Putamen (tissue), 1 donor: ENCODE measurements around the gene RIN3.

ENCODE experiments used
- DNase-seq: peaks from one replicate; pipeline ENCODE4 v3.0.0-alpha.2; 2016; ENCODE audit warnings: low spot score

The RIN3 gene

DNA sequence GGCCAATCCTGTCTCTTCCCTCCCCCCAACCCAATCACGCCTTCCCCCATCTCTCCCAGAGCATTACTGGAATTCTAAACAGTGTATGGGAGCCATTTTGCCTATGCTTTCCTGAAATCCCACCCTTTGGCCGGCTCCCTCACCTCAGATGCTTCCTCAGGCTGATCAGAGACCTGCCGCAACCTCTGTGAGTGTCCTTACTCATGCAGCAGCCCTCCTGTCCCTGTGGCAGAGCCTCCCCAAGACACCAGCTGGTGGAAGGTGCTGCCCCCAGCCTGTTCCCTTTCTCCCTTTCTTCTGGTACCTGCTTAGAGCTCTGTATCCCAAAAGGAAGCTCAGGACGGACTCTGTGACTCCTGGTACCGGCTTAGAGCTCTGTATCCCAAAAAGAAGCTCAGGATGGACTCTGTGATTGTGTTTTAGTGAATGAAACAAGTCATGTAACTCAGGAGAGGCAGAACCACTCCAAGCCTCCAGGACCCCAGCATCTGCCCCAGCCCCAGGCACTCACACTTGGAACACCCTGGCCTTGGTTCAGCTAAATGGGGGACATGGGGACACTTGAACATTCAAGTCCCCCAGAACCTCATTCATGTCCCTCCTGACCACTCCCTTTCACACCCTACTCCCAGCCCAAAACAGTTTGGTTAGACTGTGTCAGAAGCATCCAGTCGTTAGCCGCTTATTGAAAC, 29.3 kb upstream of the RIN3 start:
- DNase-seq = no peak

GRCh38 chr14:92486881-92487280, 26.7 kb upstream of the RIN3 start:
- no peak for DNase-seq

DNA sequence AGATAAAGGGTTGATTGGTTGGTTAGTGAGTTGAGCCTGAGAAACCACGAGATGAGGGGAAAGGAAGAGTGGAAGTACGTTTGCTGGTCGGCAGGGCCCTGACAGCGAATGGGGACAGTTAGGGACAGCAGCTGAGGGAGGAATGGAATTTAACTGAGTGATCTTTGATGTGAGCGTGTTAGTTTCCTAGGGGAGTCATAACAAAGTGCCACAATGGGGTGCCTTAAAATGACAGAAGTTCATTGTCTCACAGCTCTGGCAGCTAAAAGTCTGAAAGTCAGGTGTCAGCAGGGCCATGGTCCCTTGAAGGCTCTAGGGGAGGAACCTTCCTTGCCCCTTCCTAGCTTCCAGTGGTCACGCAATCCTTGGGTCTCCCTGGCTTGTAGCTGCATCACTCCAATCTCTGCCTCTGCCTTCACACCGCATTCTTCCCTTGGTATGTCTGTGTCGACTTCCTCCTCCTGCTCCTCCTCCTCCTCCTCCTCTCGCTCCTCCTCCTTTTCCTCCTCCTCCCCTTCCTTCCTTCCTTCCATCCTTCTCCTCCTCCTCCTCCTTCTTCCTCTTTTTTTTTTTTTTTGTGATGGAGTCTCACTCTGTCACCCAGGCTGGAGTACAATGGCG, 26.0 kb upstream of the RIN3 start:
- no peak for DNase-seq

DNA sequence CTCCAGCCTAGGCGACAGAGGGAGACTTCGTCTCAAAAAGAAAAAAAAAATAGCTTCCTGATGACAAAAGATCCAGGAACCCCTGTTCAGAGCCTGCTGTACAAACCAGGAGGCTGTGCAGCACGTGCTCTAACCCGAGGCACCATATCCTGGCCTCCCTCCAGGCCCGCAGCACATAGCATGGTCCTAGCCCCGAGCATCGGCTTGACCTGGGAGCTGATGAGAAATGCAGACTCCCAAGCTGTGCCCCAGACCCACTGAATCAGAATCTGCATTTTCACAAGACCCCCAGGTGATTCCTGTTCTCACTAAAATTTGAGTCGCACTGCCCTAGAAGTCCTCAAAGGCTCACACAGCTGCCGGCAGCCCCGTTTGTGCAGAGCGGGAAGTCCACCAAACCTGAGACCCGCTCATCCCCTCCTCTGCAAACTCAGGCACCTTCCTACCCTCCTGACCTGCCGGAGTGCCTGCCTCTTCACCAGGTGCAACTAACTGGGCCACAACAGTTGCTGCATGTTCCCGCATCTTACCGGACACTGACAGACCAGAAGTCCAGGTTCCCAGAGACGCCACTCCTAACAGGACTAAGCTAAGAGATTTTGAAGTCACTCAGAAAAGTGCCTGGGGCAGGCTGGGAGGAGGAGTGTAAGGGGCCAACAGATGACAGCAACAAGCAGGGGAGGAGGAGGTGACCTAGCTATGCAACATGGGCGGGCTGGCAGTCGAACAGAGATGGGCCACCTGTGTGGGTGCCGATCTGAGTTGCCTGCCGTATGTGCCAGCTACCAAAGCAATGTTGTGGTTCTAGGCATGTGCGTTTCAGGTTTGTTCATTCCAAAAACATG, 24.0 kb upstream of the RIN3 start:
- no peak for DNase-seq

- DNase-seq = peak; percentile 20
Measured at GRCh38 chr14:92490239-92490959, 23.2 kb upstream of the RIN3 start.

DNA sequence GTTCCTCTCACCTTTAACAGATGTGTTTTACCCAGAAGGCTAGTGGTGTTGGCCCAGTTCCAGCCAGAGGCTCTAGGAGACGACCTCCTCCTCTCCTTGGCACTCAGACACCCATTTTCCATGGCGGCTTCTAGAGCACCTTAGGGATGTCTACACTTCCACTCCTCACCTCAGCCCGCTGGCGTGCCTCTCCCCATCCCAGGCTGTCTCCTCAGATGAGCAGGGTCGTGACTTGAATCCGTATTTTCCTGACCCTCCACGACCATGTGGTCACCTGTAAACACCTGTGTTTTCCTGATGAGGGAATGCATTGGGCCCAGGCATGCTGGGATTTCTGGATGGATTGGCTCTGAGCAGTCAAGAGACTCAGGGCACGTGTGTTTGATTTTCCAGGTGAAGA, 21.8 kb upstream of the RIN3 start:
- DNase-seq = no peak

DNA sequence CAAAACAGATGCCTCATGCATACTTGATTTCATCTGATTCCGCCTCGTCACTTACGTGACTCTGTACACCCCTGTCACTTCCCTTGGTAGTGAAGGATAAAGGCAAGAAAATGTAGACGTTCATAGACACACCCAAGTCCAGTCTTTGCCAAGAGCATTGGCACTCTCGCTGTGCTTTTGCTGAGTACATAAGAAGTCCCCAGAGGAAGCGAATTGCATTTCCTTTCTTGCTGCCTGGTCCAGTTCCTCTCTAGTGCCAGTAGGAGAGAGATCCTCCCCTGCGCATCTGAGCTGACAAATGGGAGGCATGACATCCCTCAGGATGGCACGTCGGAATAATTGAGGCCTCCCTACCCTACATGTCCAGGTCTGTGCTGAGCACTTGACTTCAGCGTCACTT, 21.3 kb upstream of the RIN3 start:
- no peak for DNase-seq

GRCh38 chr14:92493024-92493423, 20.6 kb upstream of the RIN3 start:
- no peak for DNase-seq

- DNase-seq = no peak
Measured at GRCh38 chr14:92493492-92493891, 20.1 kb upstream of the RIN3 start.

- DNase-seq = no peak
Measured at GRCh38 chr14:92494512-92494911, 19.1 kb upstream of the RIN3 start.

- DNase-seq = no peak
Measured at GRCh38 chr14:92495027-92495426, 18.6 kb upstream of the RIN3 start.

DNA sequence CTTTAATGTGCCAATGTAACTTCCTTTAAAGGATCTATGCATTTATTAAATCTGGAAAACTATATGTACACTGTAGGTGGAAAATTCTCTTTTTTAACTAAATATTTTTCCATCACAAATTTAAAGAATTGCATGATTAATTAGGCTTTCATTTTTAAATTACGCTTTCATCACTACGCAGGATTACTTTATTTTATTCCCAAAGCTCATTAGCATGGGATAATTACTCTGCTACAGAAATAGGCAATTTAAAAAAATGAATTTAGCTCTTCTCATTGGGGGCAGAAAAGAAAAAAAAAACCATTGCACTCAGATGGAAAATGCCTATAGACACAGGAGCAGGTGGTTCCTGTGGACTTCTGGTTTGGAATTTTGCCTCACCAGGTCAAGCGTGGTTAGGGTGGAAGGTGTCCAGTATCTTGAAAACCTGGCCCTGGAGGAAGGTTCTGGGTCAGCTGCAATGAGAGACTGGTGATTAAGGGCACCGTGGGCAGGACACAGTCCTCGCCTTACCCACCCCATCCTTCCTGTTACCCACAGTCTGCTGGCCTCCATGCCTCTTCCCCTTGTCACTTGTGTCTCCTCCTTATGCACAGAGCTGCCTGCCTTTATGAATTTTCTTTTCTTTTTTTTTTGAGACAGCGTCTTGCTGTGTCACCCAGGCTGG, 17.3 kb upstream of the RIN3 start:
- DNase-seq = no peak

GRCh38 chr14:92497391-92497790, 16.2 kb upstream of the RIN3 start:
- DNase-seq = no peak

- no peak for DNase-seq
Measured at GRCh38 chr14:92499234-92499633, 14.3 kb upstream of the RIN3 start.

DNA sequence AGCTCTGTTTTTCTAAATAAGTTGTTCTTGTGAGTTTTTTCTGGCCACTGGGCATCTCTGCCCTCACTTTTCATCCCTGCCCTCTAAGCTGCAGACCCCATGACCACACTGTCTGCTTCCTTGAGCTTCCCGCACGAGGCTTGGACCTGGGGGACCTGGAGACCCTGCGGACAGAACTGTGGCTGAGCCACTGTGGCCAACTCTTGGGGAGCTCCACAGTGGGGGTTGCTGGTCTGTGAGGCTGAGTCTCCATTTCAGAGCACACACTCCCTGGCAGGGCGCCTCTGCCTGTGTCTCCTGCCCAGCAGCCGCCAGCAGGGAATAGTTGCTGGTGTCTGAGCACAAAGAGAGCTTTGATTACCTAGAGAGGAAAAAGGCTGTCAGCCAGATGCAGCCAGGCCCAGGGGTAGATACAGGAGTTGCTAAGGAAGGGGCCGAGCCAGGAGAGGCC, 13.1 kb upstream of the RIN3 start:
- peak; percentile 35 for DNase-seq

DNA sequence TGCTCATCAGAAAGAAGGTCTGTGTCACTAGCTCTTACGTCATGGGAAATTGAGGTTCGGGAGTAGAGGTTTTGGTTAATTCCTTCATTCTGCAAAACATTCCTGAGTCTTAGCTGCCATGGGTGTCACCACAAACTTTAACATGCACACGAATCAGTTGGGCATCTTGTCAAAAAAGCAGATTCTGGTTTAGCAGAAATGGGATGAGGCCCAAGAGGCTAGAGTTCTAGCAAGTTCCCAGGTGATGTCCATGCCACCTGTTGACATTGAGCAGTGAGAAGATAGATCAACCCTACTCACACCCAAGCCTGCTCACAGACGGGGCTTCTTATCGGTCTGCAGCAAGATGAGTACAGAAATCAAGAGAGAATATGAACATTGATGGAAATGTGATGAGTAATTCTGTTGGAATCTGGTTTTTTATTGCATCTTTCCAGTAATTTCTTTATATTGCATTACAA, 11.7 kb upstream of the RIN3 start:
- no peak for DNase-seq

DNA sequence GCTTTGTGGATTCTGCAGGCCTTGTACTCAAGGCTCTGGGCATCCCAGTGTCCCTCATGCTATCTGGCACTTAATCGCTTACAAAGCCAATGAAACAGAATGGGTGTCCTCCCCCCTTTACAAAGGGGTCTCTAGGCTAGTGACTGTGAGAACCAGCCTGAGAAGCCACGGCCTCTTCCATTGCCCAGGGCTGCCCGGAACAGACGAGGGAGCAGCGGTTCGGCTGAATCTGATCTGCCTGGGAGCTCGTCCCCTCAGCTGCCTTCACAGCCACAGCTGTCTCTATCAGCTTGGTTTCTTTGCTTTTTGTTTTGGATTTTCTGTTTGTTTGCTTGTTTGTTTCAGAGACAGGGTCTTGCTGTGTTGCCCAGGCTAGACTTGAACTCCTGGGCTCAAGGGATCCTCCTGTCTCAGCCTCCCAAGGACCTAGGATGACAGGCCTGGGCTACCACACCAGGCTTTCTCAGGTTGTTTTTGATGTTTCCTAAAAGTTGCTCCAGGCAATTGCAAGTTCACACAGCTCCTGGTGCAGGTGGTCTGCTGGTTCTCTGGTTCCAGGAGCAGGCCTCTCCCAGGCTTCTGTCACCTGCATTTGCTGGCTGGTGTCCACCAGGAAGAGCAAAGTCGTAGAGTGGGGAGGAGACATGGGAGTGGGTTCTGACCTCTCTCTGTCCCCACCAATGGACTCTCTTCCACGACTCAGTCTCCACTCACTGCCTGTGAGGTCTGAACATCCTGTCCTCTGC, 10.9 kb upstream of the RIN3 start:
- DNase-seq = no peak

DNA sequence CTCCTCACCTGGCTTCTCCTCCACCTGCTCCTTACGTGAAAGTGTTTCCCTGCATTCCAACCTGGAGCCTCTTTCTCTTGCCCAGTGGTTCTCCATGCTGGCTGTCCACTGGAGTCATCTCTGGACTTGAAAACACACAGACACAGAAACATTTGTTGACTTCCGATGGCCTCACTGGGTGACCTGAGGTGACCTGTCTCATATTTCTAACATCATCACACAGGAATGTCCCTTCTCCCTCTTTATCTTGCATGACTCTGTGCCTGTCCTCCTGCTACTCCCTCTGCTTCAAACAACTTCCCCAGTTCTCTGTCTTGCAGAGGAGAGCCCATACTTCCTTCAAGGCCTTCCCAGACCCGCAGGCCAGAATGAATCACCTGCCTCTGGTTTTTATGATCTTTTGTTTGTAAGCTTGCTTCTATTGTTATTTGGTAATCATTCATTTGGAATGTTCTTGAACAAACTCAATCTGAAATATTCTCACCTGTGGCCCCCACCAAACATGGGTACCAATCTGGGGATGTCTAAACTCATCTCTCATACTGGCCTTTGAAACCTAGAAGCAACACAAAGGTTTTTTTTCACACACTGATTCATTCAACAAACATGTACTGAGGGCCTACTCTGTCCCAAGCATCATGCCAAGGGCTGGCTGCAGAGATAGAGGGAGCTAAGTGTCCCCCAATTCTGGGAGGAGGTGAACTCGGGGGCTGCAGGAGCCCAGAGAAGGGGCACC, 9.7 kb upstream of the RIN3 start:
- DNase-seq = no peak

DNA sequence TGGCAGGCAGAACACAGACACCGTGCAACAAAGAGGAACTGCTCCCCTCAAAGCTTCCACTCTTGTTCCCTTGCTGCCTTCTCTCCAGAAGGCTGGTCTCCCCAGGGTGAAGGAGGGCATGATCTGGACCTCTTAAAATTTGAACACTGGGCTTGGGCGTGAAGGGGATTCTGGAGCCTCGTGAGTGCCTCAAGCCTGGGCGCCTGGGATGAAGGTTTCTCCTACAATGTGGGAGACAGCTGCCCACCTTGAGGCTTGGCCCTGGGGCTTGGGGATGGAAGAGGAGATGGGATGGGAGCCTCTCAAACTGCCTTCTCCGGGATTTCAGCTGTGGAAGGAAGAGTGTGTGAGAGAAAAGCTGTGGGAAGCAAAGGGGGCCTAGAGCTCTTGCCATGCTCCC, 7.8 kb upstream of the RIN3 start:
- DNase-seq = no peak

GRCh38 chr14:92506231-92506630, 7.3 kb upstream of the RIN3 start:
- no peak for DNase-seq
